Rectal smooth muscle tissue (tissue), 1 donor: ENCODE results near the gene RCN2.

Experiments used
- H3K27ac ChIP-seq: one replicate; pipeline ENCODE4 v1.7.0; 2013; ENCODE audit warnings: low read depth, low read length, inconsistent platforms
- H3K27me3 ChIP-seq: one replicate; pipeline ENCODE4 v1.7.0; 2013; ENCODE audit warnings: low read length; ENCODE audit not compliant: control insufficient read depth, insufficient read depth
- H3K36me3 ChIP-seq: one replicate; pipeline ENCODE4 v1.7.0; 2013; ENCODE audit warnings: low read length; ENCODE audit not compliant: control insufficient read depth, insufficient read depth
- H3K4me1 ChIP-seq: one replicate; pipeline ENCODE4 v1.7.0; 2013; ENCODE audit warnings: low read length; ENCODE audit not compliant: control insufficient read depth, insufficient read depth
- H3K4me3 ChIP-seq: one replicate; pipeline ENCODE4 v1.7.0; 2013; ENCODE audit warnings: low read length
- H3K9ac ChIP-seq: one replicate; pipeline ENCODE4 v1.7.0; 2013; ENCODE audit warnings: low read length

The RCN2 gene

GRCh38 chr15:76979996-76980520 is 48.5 kb downstream of the RCN2 start:
- no peaks in the 10 kb centered on the region for H3K4me1 ChIP-seq
- H3K4me3 ChIP-seq = no peak overlapping the region
- H3K36me3 ChIP-seq = no peaks in the 10 kb centered on the region
- H3K27ac ChIP-seq = no peak overlapping the region
- H3K27me3 ChIP-seq = no peaks in the 10 kb centered on the region
- H3K9ac ChIP-seq = no peak overlapping the region

- no peaks in the 10 kb centered on the region for H3K36me3 ChIP-seq
- H3K9ac ChIP-seq = no peak overlapping the region
- no peaks in the 10 kb centered on the region for H3K27me3 ChIP-seq
- no peak overlapping the region for H3K27ac ChIP-seq
- no peaks in the 10 kb centered on the region for H3K4me1 ChIP-seq
- no peak overlapping the region for H3K4me3 ChIP-seq
These were observed 50.8 kb downstream of the RCN2 start for GRCh38 chr15:76982356-76982755.

- H3K36me3 ChIP-seq = no peaks in the 10 kb centered on the region
- H3K27ac ChIP-seq = no peak overlapping the region
- no peaks in the 10 kb centered on the region for H3K27me3 ChIP-seq
- no peak overlapping the region for H3K4me3 ChIP-seq
- no peak overlapping the region for H3K9ac ChIP-seq
- H3K4me1 ChIP-seq = no peaks in the 10 kb centered on the region
These were observed 51.2 kb downstream of the RCN2 start for GRCh38 chr15:76982756-76983155.

- H3K36me3 ChIP-seq = no peaks in the 10 kb centered on the region
- H3K9ac ChIP-seq = no peak overlapping the region
- no peaks in the 10 kb centered on the region for H3K4me1 ChIP-seq
- no peak overlapping the region for H3K27ac ChIP-seq
- H3K4me3 ChIP-seq = no peak overlapping the region
- H3K27me3 ChIP-seq = no peaks in the 10 kb centered on the region
These were observed 52.2 kb downstream of the RCN2 start for GRCh38 chr15:76983590-76984375.

- Histone ChIP-seq H3K27me3 (no peaks in the 10 kb centered on the region), H3K36me3 (no peaks in the 10 kb centered on the region), H3K4me3 (no peak overlapping the region), H3K4me1 (no peaks in the 10 kb centered on the region), H3K9ac (no peak overlapping the region), H3K27ac (no peak overlapping the region)
These were observed 55.2 kb downstream of the RCN2 start for GRCh38 chr15:76986743-76987142.

GRCh38 chr15:76987276-76987675 is 55.7 kb downstream of the RCN2 start:
- Histone ChIP-seq H3K27ac (no peak overlapping the region), H3K9ac (no peak overlapping the region), H3K27me3 (no peaks in the 10 kb centered on the region), H3K4me1 (no peaks in the 10 kb centered on the region), H3K36me3 (no peaks in the 10 kb centered on the region), H3K4me3 (no peak overlapping the region)

- Histone ChIP-seq H3K27ac (no peak overlapping the region), H3K9ac (no peak overlapping the region), H3K36me3 (no peaks in the 10 kb centered on the region), H3K27me3 (no peaks in the 10 kb centered on the region), H3K4me3 (no peak overlapping the region), H3K4me1 (no peaks in the 10 kb centered on the region)
These were observed 56.6 kb downstream of the RCN2 start for GRCh38 chr15:76987896-76988860.

- no peak overlapping the region for H3K27ac ChIP-seq
- no peaks in the 10 kb centered on the region for H3K27me3 ChIP-seq
- H3K4me3 ChIP-seq = no peak overlapping the region
- no peaks in the 10 kb centered on the region for H3K4me1 ChIP-seq
- no peaks in the 10 kb centered on the region for H3K36me3 ChIP-seq
- H3K9ac ChIP-seq = no peak overlapping the region
These were observed 57.6 kb downstream of the RCN2 start for GRCh38 chr15:76988867-76989780.

GRCh38 chr15:76991048-76991447 is 59.5 kb downstream of the RCN2 start:
- H3K4me3 ChIP-seq = no peak overlapping the region
- peaks cover under 1% of the 10 kb centered on the region for H3K4me1 ChIP-seq
- H3K9ac ChIP-seq = no peak overlapping the region
- H3K27me3 ChIP-seq = no peaks in the 10 kb centered on the region
- H3K36me3 ChIP-seq = no peaks in the 10 kb centered on the region
- H3K27ac ChIP-seq = no peak overlapping the region

GRCh38 chr15:76991741-76992645 is 60.4 kb downstream of the RCN2 start:
- Histone ChIP-seq H3K9ac (no peak overlapping the region), H3K4me1 (peaks cover 7% of the 10 kb centered on the region), H3K4me3 (no peak overlapping the region), H3K27ac (no peak overlapping the region), H3K36me3 (no peaks in the 10 kb centered on the region), H3K27me3 (no peaks in the 10 kb centered on the region)

- peaks cover 7% of the 10 kb centered on the region for H3K4me1 ChIP-seq
- no peak overlapping the region for H3K4me3 ChIP-seq
- H3K27me3 ChIP-seq = no peaks in the 10 kb centered on the region
- H3K36me3 ChIP-seq = no peaks in the 10 kb centered on the region
- H3K9ac ChIP-seq = no peak overlapping the region
- no peak overlapping the region for H3K27ac ChIP-seq
These were observed 61.7 kb downstream of the RCN2 start for GRCh38 chr15:76993114-76993725.
